HG02588 (cell line): Measurements from ENCODE around the gene CDR2.
"Not testable (repeated sequence)": the region's sequence is repeated elsewhere in the genome, so short reads cannot be mapped to it uniquely, and the experiment has no call there.

Experiments used
- ATAC-seq: cut with Tn5 transposase; IDR thresholded peaks from one replicate; pipeline ENCODE4 v1.9.1; 2021; ENCODE audit warnings: mild to moderate bottlenecking, moderate library complexity; ENCODE audit not compliant: unreplicated experiment

Gene CDR2

GRCh38 chr16:22379656-22380055 lies 5.2 kb upstream of the CDR2 start:
- no peak for ATAC-seq

GRCh38 chr16:22375963-22376640 lies 1.7 kb upstream of the CDR2 start:
- no peak for ATAC-seq

- ATAC-seq = no peak
These were observed 921 bp upstream of the CDR2 start for GRCh38 chr16:22375117-22375962.

- ATAC-seq = peak; percentile 5
These were observed 633 bp downstream of the CDR2 start for GRCh38 chr16:22373662-22374310.

GRCh38 chr16:22372882-22373661 lies 1.3 kb downstream of the CDR2 start:
- ATAC-seq = no peak

- ATAC-seq = no peak
These were observed 4.2 kb downstream of the CDR2 start for GRCh38 chr16:22370038-22370820.

GRCh38 chr16:22369221-22369811 lies 5.1 kb downstream of the CDR2 start:
- no peak for ATAC-seq

- not testable (repeated sequence) for ATAC-seq
These were observed 6.1 kb downstream of the CDR2 start for GRCh38 chr16:22368200-22368826.

- no peak for ATAC-seq
These were observed 7.5 kb downstream of the CDR2 start for GRCh38 chr16:22366889-22367288.

- no peak for ATAC-seq
These were observed 8.0 kb downstream of the CDR2 start for GRCh38 chr16:22366371-22366770.

- ATAC-seq = no peak
These were observed 10.2 kb downstream of the CDR2 start for GRCh38 chr16:22364241-22364640.

GRCh38 chr16:22360963-22361659 lies 13.3 kb downstream of the CDR2 start:
- ATAC-seq = no peak

GRCh38 chr16:22359679-22360078 lies 14.7 kb downstream of the CDR2 start:
- no peak for ATAC-seq

- no peak for ATAC-seq
These were observed 16.4 kb downstream of the CDR2 start for GRCh38 chr16:22358000-22358399.

- ATAC-seq = no peak
These were observed 16.8 kb downstream of the CDR2 start for GRCh38 chr16:22357635-22357971.

- ATAC-seq = no peak
These were observed 17.3 kb downstream of the CDR2 start for GRCh38 chr16:22356930-22357634.

- ATAC-seq = no peak
These were observed 18.9 kb downstream of the CDR2 start for GRCh38 chr16:22355487-22355908.

GRCh38 chr16:22353933-22354541 lies 20.4 kb downstream of the CDR2 start:
- no peak for ATAC-seq
